LNCaP clone FGC (cell line): Measurements from ENCODE around the gene NUMA1.

Source experiments
- DNase-seq: peaks from one replicate; pipeline ENCODE4 v3.0.0-alpha.2; 2011; ENCODE audit warnings: low read depth
- H3K4me3 ChIP-seq: 2 replicates; pipeline ENCODE4 v1.5.1; 2011; ENCODE audit warnings: mild to moderate bottlenecking, low read depth, low read length, control low read depth
- TF ChIP-seq, protein P1 (sequence below): IDR thresholded peaks from 2 replicates; pipeline ENCODE4 v1.5.1; 2012; ENCODE audit warnings: mild to moderate bottlenecking; ENCODE audit not compliant: control insufficient read depth, insufficient read depth; ENCODE audit errors: extremely low read depth

NUMA1 gene

GRCh38 chr11:72012897-72013721 lies 67.2 kb downstream of the NUMA1 start:
- H3K4me3 ChIP-seq, result no peak overlapping the region
- TF ChIP-seq, protein P1, sequence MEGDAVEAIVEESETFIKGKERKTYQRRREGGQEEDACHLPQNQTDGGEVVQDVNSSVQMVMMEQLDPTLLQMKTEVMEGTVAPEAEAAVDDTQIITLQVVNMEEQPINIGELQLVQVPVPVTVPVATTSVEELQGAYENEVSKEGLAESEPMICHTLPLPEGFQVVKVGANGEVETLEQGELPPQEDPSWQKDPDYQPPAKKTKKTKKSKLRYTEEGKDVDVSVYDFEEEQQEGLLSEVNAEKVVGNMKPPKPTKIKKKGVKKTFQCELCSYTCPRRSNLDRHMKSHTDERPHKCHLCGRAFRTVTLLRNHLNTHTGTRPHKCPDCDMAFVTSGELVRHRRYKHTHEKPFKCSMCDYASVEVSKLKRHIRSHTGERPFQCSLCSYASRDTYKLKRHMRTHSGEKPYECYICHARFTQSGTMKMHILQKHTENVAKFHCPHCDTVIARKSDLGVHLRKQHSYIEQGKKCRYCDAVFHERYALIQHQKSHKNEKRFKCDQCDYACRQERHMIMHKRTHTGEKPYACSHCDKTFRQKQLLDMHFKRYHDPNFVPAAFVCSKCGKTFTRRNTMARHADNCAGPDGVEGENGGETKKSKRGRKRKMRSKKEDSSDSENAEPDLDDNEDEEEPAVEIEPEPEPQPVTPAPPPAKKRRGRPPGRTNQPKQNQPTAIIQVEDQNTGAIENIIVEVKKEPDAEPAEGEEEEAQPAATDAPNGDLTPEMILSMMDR, result peak; percentile 28; the same call in 1 of the 2 replicates
- DNase-seq, result peak; percentile 82

GRCh38 chr11:72012091-72012630 lies 68.2 kb downstream of the NUMA1 start:
- TF ChIP-seq, protein P1, result no peak
- no peak for DNase-seq
- no peak overlapping the region for H3K4me3 ChIP-seq

- DNase-seq, result no peak
- no peak overlapping the region for H3K4me3 ChIP-seq
- TF ChIP-seq, protein P1, result no peak
Measured at GRCh38 chr11:72010529-72011233, 69.7 kb downstream of the NUMA1 start.

- H3K4me3 ChIP-seq, result no peak overlapping the region
- TF ChIP-seq, protein P1, result no peak
- DNase-seq, result no peak
Measured at GRCh38 chr11:72009156-72009555, 71.2 kb downstream of the NUMA1 start.

- no peak for DNase-seq
- TF ChIP-seq, protein P1, result no peak
- H3K4me3 ChIP-seq, result no peak overlapping the region
Measured at GRCh38 chr11:72008728-72009127, 71.6 kb downstream of the NUMA1 start.

DNA sequence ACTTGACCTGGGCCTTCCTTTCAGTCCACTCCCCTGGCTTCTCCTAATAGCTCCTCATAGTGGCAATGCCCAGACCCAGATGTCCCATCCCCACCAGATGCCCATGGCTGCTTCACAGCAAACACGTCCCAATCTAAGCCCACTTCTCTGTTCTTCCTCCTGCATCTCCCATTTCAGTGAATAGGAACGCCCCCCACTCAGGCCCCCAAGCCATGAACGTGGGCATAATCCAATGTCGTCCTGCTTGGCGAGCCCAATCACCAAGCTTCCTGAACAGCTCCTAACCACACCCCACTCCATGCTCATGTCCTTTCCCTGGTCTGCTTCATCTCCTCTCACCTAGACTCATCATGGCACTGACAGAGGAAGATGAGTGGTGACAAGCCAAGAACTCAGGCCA lies 72.8 kb downstream of the NUMA1 start:
- DNase-seq, result no peak
- H3K4me3 ChIP-seq, result no peak overlapping the region
- TF ChIP-seq, protein P1, result no peak

GRCh38 chr11:72007089-72007476 lies 73.3 kb downstream of the NUMA1 start:
- no peak overlapping the region for H3K4me3 ChIP-seq
- no peak for DNase-seq
- TF ChIP-seq, protein P1, result no peak
